DOHH2 (cell line): ENCODE measurements around the gene SUDS3.

ENCODE experiments used
- H3F3A ChIP-seq: fragments of 200-600 bp; sonication (generic), shearing (Covaris generic); 2 replicates; pipeline ENCODE4 v1.6.0; 2016; ENCODE audit warnings: antibody characterized with exemption, mild to moderate bottlenecking; ENCODE audit not compliant: control insufficient read depth, insufficient read depth
- H3K27ac ChIP-seq: fragments of 200-600 bp; sonication (generic); 2 replicates; pipeline ENCODE4 v1.5.1; 2014; ENCODE audit warnings: low read depth, mild to moderate bottlenecking, low read length, moderate library complexity
- H3K27me3 ChIP-seq: fragments of 200-600 bp; sonication (generic); 2 replicates; pipeline ENCODE4 v1.6.1; 2014; ENCODE audit warnings: mild to moderate bottlenecking, low read length, mixed read lengths; ENCODE audit not compliant: control insufficient read depth
- H3K36me3 ChIP-seq: fragments of 200-600 bp; sonication (generic); 2 replicates; pipeline ENCODE4 v1.6.1; 2014; ENCODE audit warnings: mild to moderate bottlenecking, low read length, moderate library complexity, mixed read lengths; ENCODE audit not compliant: control insufficient read depth
- H3K4me1 ChIP-seq: fragments of 200-600 bp; sonication (generic); 2 replicates; pipeline ENCODE4 v1.6.1; 2014; ENCODE audit warnings: mild to moderate bottlenecking, low read length, mixed read lengths; ENCODE audit not compliant: control insufficient read depth
- H3K4me2 ChIP-seq: fragments of 200-600 bp; sonication (generic); 2 replicates; pipeline ENCODE4 v1.6.0; 2014; ENCODE audit warnings: mild to moderate bottlenecking, low read length, moderate library complexity
- H3K4me3 ChIP-seq: fragments of 200-600 bp; sonication (generic); 2 replicates; pipeline ENCODE4 v1.5.1; 2014; ENCODE audit warnings: mild to moderate bottlenecking, low read length, mixed read lengths
- H3K79me2 ChIP-seq: fragments of 200-600 bp; sonication (generic); 2 replicates; pipeline ENCODE4 v1.6.1; 2014; ENCODE audit warnings: mild to moderate bottlenecking, low read length, mixed read lengths; ENCODE audit not compliant: control insufficient read depth
- H3K9me2 ChIP-seq: fragments of 200-600 bp; sonication (generic); replicated peaks from 2 replicates; pipeline ENCODE4 v1.6.1; 2014; ENCODE audit warnings: mild to moderate bottlenecking, low read length, mixed read lengths; ENCODE audit not compliant: control insufficient read depth
- H3K9me3 ChIP-seq: fragments of 200-600 bp; sonication (generic); 2 replicates; pipeline ENCODE4 v1.6.1; 2014; ENCODE audit warnings: antibody characterized with exemption, low read length, mixed read lengths; ENCODE audit not compliant: control insufficient read depth, insufficient read depth
- H4K20me1 ChIP-seq: fragments of 200-600 bp; sonication (generic); 2 replicates; pipeline ENCODE4 v1.6.0; 2014; ENCODE audit warnings: low read depth, mild to moderate bottlenecking, antibody characterized with exemption, low read length, moderate library complexity; ENCODE audit not compliant: control insufficient read depth, insufficient read depth
- CTCF ChIP-seq: fragments of 200-600 bp; sonication (generic); IDR thresholded peaks from one replicate; pipeline ENCODE4 v1.5.1; 2014; ENCODE audit warnings: antibody characterized with exemption, mild to moderate bottlenecking, low read depth, low read length; ENCODE audit not compliant: poor library complexity, severe bottlenecking
- EZH2phosphoT487 ChIP-seq: fragments of 200-600 bp; sonication (generic); IDR thresholded peaks from 2 replicates; pipeline ENCODE4 v1.6.1; 2017; ENCODE audit warnings: borderline replicate concordance, mild to moderate bottlenecking, antibody characterized with exemption, low read length, moderate library complexity, mixed read lengths

Gene SUDS3

GRCh38 chr12:118328486-118329330 is 47.6 kb upstream of the SUDS3 start:
- Histone ChIP-seq H3K36me3 (peaks cover 9% of the 10 kb centered on the region), H3K4me1 (peaks cover 49% of the 10 kb centered on the region), H3K4me2 (no peak overlapping the region), H3K9me2 (no peaks in the 10 kb centered on the region), H4K20me1 (no peaks in the 10 kb centered on the region), H3K27ac (no peak overlapping the region), H3K79me2 (peaks cover 89% of the 10 kb centered on the region), H3F3A (peaks cover 6% of the 10 kb centered on the region; the same call in 1 of the 2 replicates), H3K9me3 (no peaks in the 10 kb centered on the region), H3K27me3 (no peaks in the 10 kb centered on the region), H3K4me3 (no peak overlapping the region)
- no peak for TF ChIP-seq EZH2phosphoT487
- TF ChIP-seq CTCF: no peak

GRCh38 chr12:118330421-118331018 is 45.8 kb upstream of the SUDS3 start:
- no peaks in the 10 kb centered on the region for H3K27me3 ChIP-seq
- peaks cover 85% of the 10 kb centered on the region for H3K79me2 ChIP-seq
- H3K4me3 ChIP-seq: peak overlapping the region; percentile 21; the same call in 1 of the 2 replicates
- H3F3A ChIP-seq: no peaks in the 10 kb centered on the region; the same call in 1 of the 2 replicates
- H3K36me3 ChIP-seq: peaks cover 9% of the 10 kb centered on the region
- no peaks in the 10 kb centered on the region for H3K9me3 ChIP-seq
- H3K27ac ChIP-seq: peak overlapping the region; percentile 7
- no peaks in the 10 kb centered on the region for H3K9me2 ChIP-seq
- H3K4me2 ChIP-seq: peak overlapping the region; percentile 53
- peaks cover 46% of the 10 kb centered on the region for H3K4me1 ChIP-seq
- TF ChIP-seq CTCF (no peak), EZH2phosphoT487 (no peak)
- H4K20me1 ChIP-seq: no peaks in the 10 kb centered on the region

- no peaks in the 10 kb centered on the region; the same call in none of the 2 replicates for H3K36me3 ChIP-seq
- peaks cover 46% of the 10 kb centered on the region for H3K4me1 ChIP-seq
- H3K79me2 ChIP-seq: peaks cover 84% of the 10 kb centered on the region
- H3K27me3 ChIP-seq: no peaks in the 10 kb centered on the region
- H3K9me3 ChIP-seq: no peaks in the 10 kb centered on the region
- no peak overlapping the region for H3K4me3 ChIP-seq
- H4K20me1 ChIP-seq: no peaks in the 10 kb centered on the region
- TF ChIP-seq EZH2phosphoT487: no peak
- TF ChIP-seq CTCF: no peak
- H3F3A ChIP-seq: no peaks in the 10 kb centered on the region; the same call in 1 of the 2 replicates
- no peak overlapping the region for H3K27ac ChIP-seq
- H3K4me2 ChIP-seq: no peak overlapping the region
- H3K9me2 ChIP-seq: no peaks in the 10 kb centered on the region
Measured at GRCh38 chr12:118332511-118332910, 43.8 kb upstream of the SUDS3 start.
